ENCODE results near the gene ALDH4A1. TPM values are rescaled to one million over a fixed set of nuclear protein-coding genes. Genes with fewer than 3 reads are reported as not detected.

The ALDH4A1 gene
- total RNA-seq, 1 experiment from 2014 or later = 26.1 TPM

DNA sequence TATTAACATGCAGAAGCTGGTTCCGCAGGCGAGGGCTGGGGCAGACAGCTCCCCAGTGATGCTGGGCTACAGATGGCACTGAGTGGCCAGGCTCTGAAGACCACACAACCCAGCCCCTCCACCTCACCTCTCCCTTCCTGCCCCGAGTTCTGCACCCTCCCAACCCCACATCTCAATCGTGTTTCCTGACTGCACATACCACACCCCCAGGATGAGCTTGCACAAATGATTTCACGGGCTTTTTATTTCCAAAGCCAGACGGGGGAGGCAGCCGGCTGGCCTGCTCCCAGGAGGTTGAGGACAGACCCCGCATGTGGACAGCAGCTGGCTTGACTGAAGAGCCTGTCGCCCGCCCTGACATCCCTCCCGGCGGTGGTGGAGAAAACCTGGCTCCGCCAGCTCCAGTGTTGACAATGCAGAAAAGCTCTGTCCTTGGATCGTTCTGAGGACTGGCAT is 21.4 kb upstream of the ALDH4A1 start:
- Histone ChIP-seq H2AK5ac (ENCODE audit: insufficient read length, low read length) (no peak overlapping the region), H4K91ac (ENCODE audit: insufficient read length, low read depth, low read length) (no peak overlapping the region), H2AFZ (ENCODE audit: low read length) (no peak overlapping the region), H4K20me1 (ENCODE audit: control insufficient read depth, insufficient read depth, insufficient read length) (no peaks in the 10 kb centered on the region), H4K8ac (replicated peaks; ENCODE audit: insufficient read length, low read depth, low read length) (no peak overlapping the region), H3K18ac (ENCODE audit: insufficient read length, low read depth, low read length) (no peak overlapping the region), H2BK15ac (ENCODE audit: low read depth, low read length) (no peak overlapping the region), H2BK5ac (ENCODE audit: insufficient read length, low read length) (no peak overlapping the region), H3K27me3 (ENCODE audit: insufficient read depth, low read length) (no peaks in the 10 kb centered on the region), H3K23ac (ENCODE audit: insufficient read length, low read depth, low read length) (no peak overlapping the region), H3K23me2 (ENCODE audit: insufficient read length, low read depth, low read length, poor library complexity, severe bottlenecking) (no peaks in the 10 kb centered on the region), H3T11ph (ENCODE audit: low read length) (no peak overlapping the region), H3K4me1 (ENCODE audit: insufficient read depth, low read length) (no peaks in the 10 kb centered on the region), H3K9me3 (ENCODE audit: control insufficient read depth, low read depth, low read length) (no peaks in the 10 kb centered on the region), H3K4ac (ENCODE audit: low read depth, low read length) (no peak overlapping the region), H3K4me2 (ENCODE audit: insufficient read depth, insufficient read length, low read length) (no peak overlapping the region), H3K56ac (ENCODE audit: insufficient read length, low read depth, low read length) (no peak overlapping the region), H3K14ac (ENCODE audit: insufficient read depth, low read length) (no peak overlapping the region), H3K9ac (ENCODE audit: extremely low read depth, insufficient read length, low read length) (no peak overlapping the region), H2BK12ac (ENCODE audit: insufficient read length, low read depth, low read length) (no peak overlapping the region), H3K79me1 (ENCODE audit: insufficient read depth, low read depth, low read length, poor library complexity, severe bottlenecking) (no peaks in the 10 kb centered on the region), H3K79me2 (ENCODE audit: insufficient read depth, low read length) (no peaks in the 10 kb centered on the region), H2BK120ac (ENCODE audit: low read depth, low read length, poor library complexity, severe bottlenecking) (no peak overlapping the region), H3K27ac (ENCODE audit: insufficient read length, low read depth, low read length) (no peak overlapping the region), H4K5ac (ENCODE audit: insufficient read length, low read depth, low read length) (no peak overlapping the region), H2BK20ac (ENCODE audit: low read depth, low read length, poor library complexity, severe bottlenecking) (no peak overlapping the region)
- no peak for DNase-seq
- no peak overlapping the region for H3K4me3 Mint-ChIP-seq
- peaks cover 20 to 30% of the 10 kb centered on the region in 2 experiments for H3K4me1 Mint-ChIP-seq
- no CpG with 5 or more reads among the region's 14 CpGs for WGBS (ENCODE audit: extremely low coverage, insufficient read length, low lambda C conversion rate)
- H3K36me3 Mint-ChIP-seq (ENCODE audit: insufficient read depth in 1 of 3, low read depth in 3 of 3) = peaks cover 0 to 5% (median 2%) of the 10 kb centered on the region in 3 experiments; a peak in 4 of 7 replicates
- H3K9me3 Mint-ChIP-seq = peaks cover 2 to 4% of the 10 kb centered on the region in 2 experiments; a peak in 2 of 5 replicates
- no peaks in the 10 kb centered on the region; the same call in 1 of the 2 replicates for H3K27me3 Mint-ChIP-seq (ENCODE audit: low read depth)
- TF ChIP-seq, protein P1, sequence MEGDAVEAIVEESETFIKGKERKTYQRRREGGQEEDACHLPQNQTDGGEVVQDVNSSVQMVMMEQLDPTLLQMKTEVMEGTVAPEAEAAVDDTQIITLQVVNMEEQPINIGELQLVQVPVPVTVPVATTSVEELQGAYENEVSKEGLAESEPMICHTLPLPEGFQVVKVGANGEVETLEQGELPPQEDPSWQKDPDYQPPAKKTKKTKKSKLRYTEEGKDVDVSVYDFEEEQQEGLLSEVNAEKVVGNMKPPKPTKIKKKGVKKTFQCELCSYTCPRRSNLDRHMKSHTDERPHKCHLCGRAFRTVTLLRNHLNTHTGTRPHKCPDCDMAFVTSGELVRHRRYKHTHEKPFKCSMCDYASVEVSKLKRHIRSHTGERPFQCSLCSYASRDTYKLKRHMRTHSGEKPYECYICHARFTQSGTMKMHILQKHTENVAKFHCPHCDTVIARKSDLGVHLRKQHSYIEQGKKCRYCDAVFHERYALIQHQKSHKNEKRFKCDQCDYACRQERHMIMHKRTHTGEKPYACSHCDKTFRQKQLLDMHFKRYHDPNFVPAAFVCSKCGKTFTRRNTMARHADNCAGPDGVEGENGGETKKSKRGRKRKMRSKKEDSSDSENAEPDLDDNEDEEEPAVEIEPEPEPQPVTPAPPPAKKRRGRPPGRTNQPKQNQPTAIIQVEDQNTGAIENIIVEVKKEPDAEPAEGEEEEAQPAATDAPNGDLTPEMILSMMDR (conservative IDR thresholded peaks at IDR 0.05) = no peak
- peak overlapping the region in 1 of 3 experiments; percentile 86; a peak in 1 of 7 replicates for H3K27ac Mint-ChIP-seq
